IMR-90 (cell line): Measurements from ENCODE around the gene RAB31. TPM values are rescaled to one million over a fixed set of nuclear protein-coding genes. Genes with fewer than 3 reads are reported as not detected.

Experiments used
- ATAC-seq: fragments of 200-7000 bp; cut with Tn5 transposase; 2 replicates; pipeline ENCODE4 v1.9.1; 2020; ENCODE audit warnings: low read depth, mild to moderate bottlenecking, moderate library complexity
- BruUV-seq: library from RNA; stranded (reverse); fragments of 400-500 nt; replicated peaks from 2 replicates; lab custom pipeline; 2021; lab: Mats Ljungman, UMichigan
- CTCF ChIA-PET: fragments of 300-600 bp; formaldehyde crosslinking; extraction: SDS; loops from one replicate; lab custom pipeline; 2021; ENCODE audit warnings: antibody characterized with exemption; lab: Yijun Ruan, JAX
- POLR2A ChIA-PET: fragments of 300-600 bp; sonication (Branson Sonifier 250); formaldehyde crosslinking; loops from one replicate; lab custom pipeline; 2022; ENCODE audit warnings: antibody characterized with exemption; ENCODE audit not compliant: unreplicated experiment; lab: Charles Lee
- DNase-seq: peaks from one replicate; pipeline ENCODE4 v3.0.0; 2013
- H2AFZ ChIP-seq: replicated peaks from 2 replicates; pipeline ENCODE3; 2013; ENCODE audit warnings: low read length, mild to moderate bottlenecking; ENCODE audit not compliant: poor library complexity
- H2AK5ac ChIP-seq: 2 replicates; pipeline ENCODE4 v1.6.1; 2013; ENCODE audit warnings: low read depth, low read length, inconsistent platforms
- H2AK9ac ChIP-seq: replicated peaks from 2 replicates; pipeline ENCODE3; 2013; ENCODE audit warnings: mild to moderate bottlenecking, low read depth, low read length, moderate library complexity; ENCODE audit not compliant: poor library complexity
- H2BK120ac ChIP-seq: 2 replicates; pipeline ENCODE4 v1.6.1; 2013; ENCODE audit warnings: low read depth, low read length, inconsistent platforms
- H2BK15ac ChIP-seq: 3 replicates; pipeline ENCODE4 v1.6.1; 2013; ENCODE audit warnings: low read depth, low read length, inconsistent platforms
- H2BK20ac ChIP-seq: 2 replicates; pipeline ENCODE4 v1.6.1; 2013; ENCODE audit warnings: low read depth, mild to moderate bottlenecking, inconsistent platforms, low read length, moderate library complexity
- H2BK5ac ChIP-seq: 2 replicates; pipeline ENCODE4 v1.6.1; 2013; ENCODE audit warnings: mild to moderate bottlenecking, low read depth, low read length, inconsistent platforms; ENCODE audit not compliant: poor library complexity, severe bottlenecking
- H3K14ac ChIP-seq: replicated peaks from 2 replicates; pipeline ENCODE4 v1.6.1; 2013; ENCODE audit warnings: low read depth, low read length, inconsistent platforms
- H3K18ac ChIP-seq: 2 replicates; pipeline ENCODE4 v1.6.1; 2013; ENCODE audit warnings: low read depth, low read length, control low read depth
- H3K23ac ChIP-seq: 2 replicates; pipeline ENCODE4 v1.6.1; 2013; ENCODE audit warnings: low read depth, low read length, inconsistent platforms
- H3K27ac ChIP-seq: 2 replicates; pipeline ENCODE4 v1.5.1; 2013; ENCODE audit warnings: mild to moderate bottlenecking, control low read depth, low read length; ENCODE audit not compliant: insufficient read depth
- H3K27me3 ChIP-seq: 2 replicates; pipeline ENCODE4 v1.6.1; 2013; ENCODE audit warnings: low read length; ENCODE audit not compliant: control insufficient read depth, insufficient read depth
- H3K36me3 ChIP-seq: 2 replicates; pipeline ENCODE4 v1.6.1; 2013; ENCODE audit warnings: low read length, mixed read lengths; ENCODE audit not compliant: control insufficient read depth, insufficient read depth
- H3K4ac ChIP-seq: 2 replicates; pipeline ENCODE4 v1.6.1; 2013; ENCODE audit warnings: low read depth, low read length, inconsistent platforms
- H3K4me1 ChIP-seq: 2 replicates; pipeline ENCODE4 v1.6.1; 2013; ENCODE audit warnings: low read length, mixed read lengths; ENCODE audit not compliant: control insufficient read depth, insufficient read depth
- H3K4me2 ChIP-seq: 2 replicates; pipeline ENCODE4 v1.6.1; 2013; ENCODE audit warnings: low read depth, mild to moderate bottlenecking, control low read depth, low read length, moderate library complexity
- H3K4me3 ChIP-seq: 2 replicates; pipeline ENCODE4 v1.5.1; 2013; ENCODE audit warnings: low read depth, mild to moderate bottlenecking, control low read depth, low read length, moderate library complexity; ENCODE audit not compliant: insufficient read depth
- H3K56ac ChIP-seq: 2 replicates; pipeline ENCODE4 v1.6.1; 2013; ENCODE audit warnings: low read length, inconsistent platforms; ENCODE audit not compliant: insufficient read depth; ENCODE audit errors: extremely low read depth
- H3K79me1 ChIP-seq, 2 experiments: 2 replicates each; pipeline ENCODE4 v1.6.1; 2013; ENCODE audit warnings: low read length in 2 of 2, inconsistent platforms in 1 of 2, low read depth in 1 of 2
- H3K9ac ChIP-seq: 2 replicates; pipeline ENCODE4 v1.6.1; 2013; ENCODE audit warnings: low read depth, low read length, control low read depth
- H3K9me1 ChIP-seq: 2 replicates; pipeline ENCODE4 v1.6.1; 2013; ENCODE audit warnings: low read length, inconsistent platforms; ENCODE audit not compliant: insufficient read depth
- H3K9me3 ChIP-seq: 2 replicates; pipeline ENCODE4 v1.6.1; 2013; ENCODE audit warnings: low read length; ENCODE audit not compliant: control insufficient read depth, insufficient read depth
- H4K20me1 ChIP-seq: 2 replicates; pipeline ENCODE4 v1.6.1; 2013; ENCODE audit warnings: low read length, inconsistent platforms; ENCODE audit not compliant: insufficient read depth
- H4K5ac ChIP-seq: 2 replicates; pipeline ENCODE4 v1.6.1; 2013; ENCODE audit warnings: mild to moderate bottlenecking, low read depth, low read length, control low read depth
- H4K8ac ChIP-seq, 2 experiments: 2 replicates each; pipeline ENCODE4 v1.6.1; 2013; ENCODE audit warnings: low read depth in 2 of 2, low read length in 2 of 2, control low read depth in 1 of 2, inconsistent platforms in 1 of 2
- H4K91ac ChIP-seq: 2 replicates; pipeline ENCODE4 v1.6.1; 2013; ENCODE audit warnings: low read depth, low read length, inconsistent platforms; ENCODE audit not compliant: insufficient read depth
- BHLHE40 ChIP-seq: fragments of 150-350 bp; IDR thresholded peaks from 2 replicates; pipeline ENCODE4 v1.6.1; 2016; ENCODE audit warnings: mild to moderate bottlenecking, low read depth, low read length
- CEBPB ChIP-seq: IDR thresholded peaks from 2 replicates; pipeline ENCODE4 v1.6.1; 2012; ENCODE audit warnings: low read depth, low read length, improper control_type of control experiment
- CHD1 ChIP-seq: IDR thresholded peaks from 2 replicates; pipeline ENCODE4 v1.6.1; 2012; ENCODE audit warnings: low read depth, low read length, improper control_type of control experiment
- CTCF ChIP-seq: conservative IDR thresholded peaks from 2 replicates; pipeline ENCODE4 v1.5.1; 2012; ENCODE audit warnings: mild to moderate bottlenecking, low read depth, low read length, improper control_type of control experiment
- ELK1 ChIP-seq: fragments of 150-350 bp; IDR thresholded peaks from 2 replicates; pipeline ENCODE4 v1.6.1; 2016; ENCODE audit warnings: low read depth, mild to moderate bottlenecking, low read length, moderate library complexity, borderline replicate concordance
- FOS ChIP-seq: fragments of 150-350 bp; IDR thresholded peaks from 2 replicates; pipeline ENCODE4 v1.6.1; 2016; ENCODE audit warnings: low read depth, low read length
- MAFK ChIP-seq: IDR thresholded peaks from 2 replicates; pipeline ENCODE4 v1.6.1; 2012; ENCODE audit warnings: low read depth, low read length, improper control_type of control experiment
- MAZ ChIP-seq: IDR thresholded peaks from 2 replicates; pipeline ENCODE4 v1.6.1; 2012; ENCODE audit warnings: low read depth, mild to moderate bottlenecking, low read length, improper control_type of control experiment, moderate library complexity, borderline replicate concordance
- MXI1 ChIP-seq: IDR thresholded peaks from 2 replicates; pipeline ENCODE4 v1.6.1; 2012; ENCODE audit warnings: low read depth, mild to moderate bottlenecking, low read length, moderate library complexity, borderline replicate concordance
- NFE2L2 ChIP-seq: fragments of 150-350 bp; IDR thresholded peaks from 2 replicates; pipeline ENCODE4 v1.6.1; 2016; ENCODE audit warnings: low read depth, mild to moderate bottlenecking, low read length
- POLR2A ChIP-seq: IDR thresholded peaks from 2 replicates; pipeline ENCODE4 v1.6.1; 2012; ENCODE audit warnings: mild to moderate bottlenecking, low read depth, low read length
- RAD21 ChIP-seq: IDR thresholded peaks from 2 replicates; pipeline ENCODE4 v1.6.1; 2012; ENCODE audit warnings: low read length, improper control_type of control experiment
- RCOR1 ChIP-seq: IDR thresholded peaks from 2 replicates; pipeline ENCODE4 v1.6.1; 2012; ENCODE audit warnings: mild to moderate bottlenecking, low read length, improper control_type of control experiment; ENCODE audit not compliant: insufficient replicate concordance
- RFX5 ChIP-seq: IDR thresholded peaks from 2 replicates; pipeline ENCODE4 v1.8.0; 2012; ENCODE audit warnings: low read depth, mild to moderate bottlenecking, low read length, moderate library complexity
- SMC3 ChIP-seq: fragments of 150-350 bp; IDR thresholded peaks from 2 replicates; pipeline ENCODE4 v1.6.1; 2016; ENCODE audit warnings: low read depth, mild to moderate bottlenecking, antibody characterized with exemption, low read length, moderate library complexity
- USF2 ChIP-seq: fragments of 150-350 bp; IDR thresholded peaks from 2 replicates; pipeline ENCODE4 v1.6.1; 2017; ENCODE audit warnings: mild to moderate bottlenecking, antibody characterized with exemption, low read length, low read depth
- WGBS, 2 experiments: methylation state at CpG; one replicate each; pipeline versions ENCODE4 v1.1.5 to v1.1.7; 2013; ENCODE audit warnings: missing lambda C conversion rate in 2 of 2; ENCODE audit not compliant: insufficient read length in 1 of 2; ENCODE audit errors: extremely low coverage in 2 of 2; 5-methylcytosine and 5-hydroxymethylcytosine counted together
- dilution Hi-C: fragments of 300-500 bp; cut with HindIII; formaldehyde crosslinking; loops from one replicate; pipeline ENCODE4 v1.14.3; 2018; ENCODE audit warnings: low sequenced_read_pairs; ENCODE audit not compliant: unreplicated experiment
- in situ Hi-C: fragments of 300-500 bp; cut with MboI; formaldehyde crosslinking; loops from 3 replicates; pipeline ENCODE4 v1.14.3; 2019; ENCODE audit warnings: low sequenced_read_pairs, inconsistent platforms, mixed read lengths
- intact Hi-C: fragments of 100-400 bp; cut with micrococcal nuclease; formaldehyde crosslinking; loops from 2 replicates; pipeline ENCODE4 v1.10.0; 2022
- polyA plus RNA-seq, 3 experiments: library from polyadenylated mRNA; depleted of rRNA; stranded (reverse); fragments of >200 nt; gene quantifications; 2 replicates each; pipeline ENCODE4 v1.2.3, GENCODE V29; 2012; ENCODE audit warnings: low replicate concordance in 1 of 3
- total RNA-seq: library from RNA; depleted of rRNA; stranded (reverse); fragments of >200 nt; gene quantifications from 2 replicates; pipeline ENCODE4 v1.2.3, GENCODE V29; 2012

RAB31 gene
- total and polyA plus RNA-seq, 2 of the 4 experiments (the other 2 are of a cell fraction) = 13.8 to 26.9 TPM

GRCh38 chr18:9845256-9845655, 137.2 kb downstream of the RAB31 start:
- Histone ChIP-seq H3K56ac (no peak overlapping the region), H2AK9ac (no peak overlapping the region), H4K8ac (no peak overlapping the region), H3K4me1 (peaks cover 4% of the 10 kb centered on the region), H2AFZ (no peak overlapping the region), H2AK5ac (no peak overlapping the region), H2BK120ac (no peak overlapping the region), H3K4me2 (no peak overlapping the region), H3K14ac (no peak overlapping the region), H3K27me3 (no peaks in the 10 kb centered on the region), H3K9ac (no peak overlapping the region), H3K23ac (no peak overlapping the region), H3K4ac (no peak overlapping the region), H3K9me3 (no peaks in the 10 kb centered on the region), H3K9me1 (peaks cover 15% of the 10 kb centered on the region; the same call in 1 of the 2 replicates), H2BK20ac (no peak overlapping the region), H4K5ac (no peak overlapping the region), H3K79me1 (peaks cover 3 to 10% of the 10 kb centered on the region in 2 experiments; a peak in 2 of 4 replicates), H3K27ac (no peak overlapping the region), H2BK15ac (no peak overlapping the region), H4K91ac (no peak overlapping the region), H4K20me1 (no peaks in the 10 kb centered on the region), H3K4me3 (no peak overlapping the region), H3K18ac (no peak overlapping the region), H3K36me3 (no peaks in the 10 kb centered on the region), H2BK5ac (no peak overlapping the region)
- CTCF ChIA-PET = no interaction called here
- TF ChIP-seq MXI1 (no peak), CTCF (no peak), MAZ (no peak), RFX5 (no peak), RCOR1 (no peak), FOS (no peak), POLR2A (no peak), RAD21 (no peak), USF2 (no peak), NFE2L2 (no peak), CEBPB (no peak), ELK1 (no peak), SMC3 (no peak), BHLHE40 (no peak), MAFK (no peak), CHD1 (no peak)
- POLR2A ChIA-PET = no interaction called here
- WGBS, 2 experiments = no CpG with 5 or more reads among the region's 3 CpGs
- DNase-seq (no peak), ATAC-seq (no peak)
- intact Hi-C loops (no loop called here), dilution Hi-C loops (no loop called here), in situ Hi-C loops (no loop called here)
- no TSS peak for BruUV-seq
